Tibial nerve (tissue), 4 donors: ENCODE measurements around the gene DENND2A. TPM values are rescaled to one million over a fixed set of nuclear protein-coding genes. Genes with fewer than 3 reads are reported as not detected.
A peak's percentile ranks its signal among the peaks of the same experiment; 100 is the strongest.

Source experiments
- DNase-seq, 2 donors: peaks; one replicate each; pipeline ENCODE4 v3.0.0-alpha.2; 2019; ENCODE audit warnings: low spot score in 2 of 2
- H3K27ac ChIP-seq, 4 donors: fragments of 200-600 bp; sonication (generic) in 3 of 4; one replicate each; pipeline ENCODE4 v1.5.1; 2017 to 2019; ENCODE audit warnings: mild to moderate bottlenecking in 1 of 4
- H3K27me3 ChIP-seq, 2 donors: fragments of 200-600 bp; sonication (generic) in 1 of 2; one replicate each; pipeline versions ENCODE4 v1.5.1 to v1.6.0; 2017 to 2019
- H3K36me3 ChIP-seq, 3 donors: fragments of 200-600 bp; sonication (generic); one replicate each; pipeline ENCODE4 v1.5.1; 2018 to 2019
- H3K4me1 ChIP-seq, 4 donors: fragments of 200-600 bp; sonication (generic) in 3 of 4; one replicate each; pipeline ENCODE4 v1.5.1; 2017 to 2019
- H3K4me3 ChIP-seq, 4 donors: fragments of 200-600 bp; sonication (generic) in 3 of 4; one replicate each; pipeline ENCODE4 v1.5.1; 2017 to 2019; ENCODE audit warnings: mild to moderate bottlenecking in 1 of 4, moderate library complexity in 1 of 4
- H3K9me3 ChIP-seq, 4 donors: fragments of 200-600 bp; sonication (generic) in 3 of 4; one replicate each; pipeline ENCODE4 v1.5.1; 2017 to 2019
- CTCF ChIP-seq, 5 experiments: fragments of 200-600 bp in 3 of 5; fragments of 450-650 bp in 2 of 5; sonication (generic) in 3 of 5; IDR thresholded peaks; one replicate each; pipeline ENCODE4 v1.5.1; 2016 to 2019; ENCODE audit warnings: antibody characterized with exemption in 5 of 5, mild to moderate bottlenecking in 3 of 5, moderate library complexity in 2 of 5
- EP300 ChIP-seq, 2 donors: sonication (generic); formaldehyde crosslinking; IDR thresholded peaks; one replicate each; pipeline ENCODE4 v1.6.1; 2017; ENCODE audit warnings: antibody characterized with exemption in 2 of 2, mild to moderate bottlenecking in 1 of 2
- POLR2A ChIP-seq, 2 donors: fragments of 450-650 bp; IDR thresholded peaks; one replicate each; pipeline ENCODE4 v1.6.1; 2017; ENCODE audit warnings: antibody characterized with exemption in 2 of 2, mild to moderate bottlenecking in 2 of 2, moderate library complexity in 2 of 2
- WGBS, 2 donors: methylation state at CpG; one replicate each; pipeline ENCODE4 v1.1.5; 2018; 5-methylcytosine and 5-hydroxymethylcytosine counted together
- total RNA-seq, 4 donors: library from RNA; depleted of rRNA; stranded (reverse); fragments of >200 nt; gene quantifications; one replicate each; pipeline ENCODE4 v1.1.0, GENCODE V29; 2016

DENND2A gene
- total RNA-seq, 4 donors from 2014 or later = 18.3 to 28.0 (median 24.2) TPM

GRCh38 chr7:140607441-140607989 is 33.1 kb downstream of the DENND2A start:
- H3K4me1 ChIP-seq = peaks cover 0 to 57% (median 16%) of the 10 kb centered on the region in 4 donors
- 5 to 20% methylated on average over 5 to 7 of the region's 7 CpGs for WGBS, 2 donors
- H3K27ac ChIP-seq = peak overlapping the region in 3 of 4 donors; percentile 6 to 82 (median 65)
- DNase-seq = peak in 1 of 2 donors; percentile 63
- H3K27me3 ChIP-seq = no peaks in the 10 kb centered on the region
- H3K4me3 ChIP-seq = no peak overlapping the region
- TF ChIP-seq EP300 (IDR thresholded peaks at IDR 0.05) (peak in 1 of 2 donors; percentile 61), CTCF (IDR thresholded peaks at IDR 0.05) (no peak)
- H3K36me3 ChIP-seq = no peaks in the 10 kb centered on the region
- no peaks in the 10 kb centered on the region for H3K9me3 ChIP-seq

- TF ChIP-seq CTCF (IDR thresholded peaks at IDR 0.05) = no peak
- no peak for TF ChIP-seq EP300 (IDR thresholded peaks at IDR 0.05)
- TF ChIP-seq POLR2A (IDR thresholded peaks at IDR 0.05) = no peak
- WGBS, 2 donors = 86 to 89% methylated on average over 5 of the region's 5 CpGs
- DNase-seq = no peak
- Histone ChIP-seq H3K9me3 (no peaks in the 10 kb centered on the region), H3K36me3 (peaks cover 0 to 15% (median 0%) of the 10 kb centered on the region in 3 donors), H3K4me3 (no peak overlapping the region), H3K4me1 (peaks cover 0 to 54% (median 12%) of the 10 kb centered on the region in 4 donors), H3K27ac (no peak overlapping the region), H3K27me3 (no peaks in the 10 kb centered on the region)
Measured at GRCh38 chr7:140605337-140605736, 35.3 kb downstream of the DENND2A start.

- Histone ChIP-seq H3K4me1 (peaks cover 0 to 50% (median 12%) of the 10 kb centered on the region in 4 donors), H3K27ac (no peak overlapping the region), H3K4me3 (no peak overlapping the region), H3K9me3 (no peaks in the 10 kb centered on the region), H3K27me3 (no peaks in the 10 kb centered on the region), H3K36me3 (peaks cover 0 to 15% (median 0%) of the 10 kb centered on the region in 3 donors)
- DNase-seq = no peak
- TF ChIP-seq POLR2A (IDR thresholded peaks at IDR 0.05) = no peak
- TF ChIP-seq CTCF (IDR thresholded peaks at IDR 0.05) = no peak
- TF ChIP-seq EP300 (IDR thresholded peaks at IDR 0.05) = no peak
- WGBS, 2 donors = 64 to 74% methylated on average over 4 of the region's 4 CpGs
Measured at GRCh38 chr7:140604760-140605159, 35.9 kb downstream of the DENND2A start.

- no peaks in the 10 kb centered on the region for H3K9me3 ChIP-seq
- H3K4me1 ChIP-seq = peaks cover 0 to 47% (median 12%) of the 10 kb centered on the region in 4 donors
- TF ChIP-seq CTCF (IDR thresholded peaks at IDR 0.05) (no peak), POLR2A (IDR thresholded peaks at IDR 0.05) (no peak), EP300 (IDR thresholded peaks at IDR 0.05) (no peak)
- H3K4me3 ChIP-seq = no peak overlapping the region
- WGBS, 2 donors = 90 to 91% methylated on average over 7 of the region's 7 CpGs
- H3K27me3 ChIP-seq = no peaks in the 10 kb centered on the region
- no peak for DNase-seq
- no peak overlapping the region for H3K27ac ChIP-seq
- peaks cover 0 to 15% (median 0%) of the 10 kb centered on the region in 3 donors for H3K36me3 ChIP-seq
Measured at GRCh38 chr7:140604076-140604475, 36.5 kb downstream of the DENND2A start.

GRCh38 chr7:140601566-140602174 is 38.9 kb downstream of the DENND2A start:
- Histone ChIP-seq H3K27ac (peak overlapping the region in 2 of 4 donors; percentile 44 to 46), H3K4me3 (no peak overlapping the region), H3K36me3 (peaks cover 0 to 15% (median 0%) of the 10 kb centered on the region in 3 donors), H3K9me3 (no peaks in the 10 kb centered on the region), H3K27me3 (no peaks in the 10 kb centered on the region), H3K4me1 (peaks cover 0 to 35% (median 1%) of the 10 kb centered on the region in 4 donors)
- no peak for TF ChIP-seq EP300 (IDR thresholded peaks at IDR 0.05)
- TF ChIP-seq CTCF (IDR thresholded peaks at IDR 0.05) = no peak
- no peak for TF ChIP-seq POLR2A (IDR thresholded peaks at IDR 0.05)
- WGBS, 2 donors = 60 to 70% methylated on average over 21 of the region's 21 CpGs
- DNase-seq = no peak
